Lower leg skin (tissue), 3 donors: ENCODE data around the gene MARVELD1.

ENCODE experiments used
- POLR2A ChIP-seq, 2 donors: fragments of 450-650 bp; IDR thresholded peaks; one replicate each; pipeline ENCODE4 v1.6.1; 2016 to 2017; ENCODE audit warnings: antibody characterized with exemption in 2 of 2, mild to moderate bottlenecking in 1 of 2, moderate library complexity in 1 of 2
- TF ChIP-seq, protein P1 (sequence below), 3 donors: fragments of 450-650 bp; IDR thresholded peaks; one replicate each; pipeline ENCODE4 v1.5.1; 2016; ENCODE audit warnings: antibody characterized with exemption in 3 of 3, mild to moderate bottlenecking in 3 of 3, moderate library complexity in 2 of 3

DNA sequence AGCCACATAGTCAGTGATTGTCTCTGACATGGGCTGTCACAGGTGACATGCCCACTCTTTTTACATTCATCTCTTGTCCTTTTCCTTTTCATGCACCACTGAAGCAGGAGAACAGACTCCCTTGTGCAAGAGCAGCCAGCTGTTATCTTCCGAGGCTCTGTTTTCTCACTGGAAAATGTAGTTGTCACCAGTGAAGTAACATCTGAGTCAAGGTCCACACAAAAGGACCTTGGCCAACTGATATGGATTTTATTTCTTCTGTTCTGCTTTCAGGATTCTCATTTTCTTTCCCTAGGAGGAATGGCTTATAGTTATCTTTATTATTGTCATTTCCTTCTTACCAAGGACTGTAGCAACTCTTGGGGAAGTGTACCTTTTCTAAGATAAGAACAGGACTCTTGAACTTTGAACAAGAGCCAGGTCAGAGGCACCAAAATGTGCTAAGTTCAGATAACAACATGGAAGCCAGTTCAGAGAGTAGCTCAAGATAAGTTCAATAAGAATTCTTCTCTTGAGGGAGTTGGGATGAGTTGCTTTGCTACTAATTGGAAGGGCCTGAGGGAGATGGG lies 49.2 kb upstream of the MARVELD1 start:
- TF ChIP-seq, protein P1, sequence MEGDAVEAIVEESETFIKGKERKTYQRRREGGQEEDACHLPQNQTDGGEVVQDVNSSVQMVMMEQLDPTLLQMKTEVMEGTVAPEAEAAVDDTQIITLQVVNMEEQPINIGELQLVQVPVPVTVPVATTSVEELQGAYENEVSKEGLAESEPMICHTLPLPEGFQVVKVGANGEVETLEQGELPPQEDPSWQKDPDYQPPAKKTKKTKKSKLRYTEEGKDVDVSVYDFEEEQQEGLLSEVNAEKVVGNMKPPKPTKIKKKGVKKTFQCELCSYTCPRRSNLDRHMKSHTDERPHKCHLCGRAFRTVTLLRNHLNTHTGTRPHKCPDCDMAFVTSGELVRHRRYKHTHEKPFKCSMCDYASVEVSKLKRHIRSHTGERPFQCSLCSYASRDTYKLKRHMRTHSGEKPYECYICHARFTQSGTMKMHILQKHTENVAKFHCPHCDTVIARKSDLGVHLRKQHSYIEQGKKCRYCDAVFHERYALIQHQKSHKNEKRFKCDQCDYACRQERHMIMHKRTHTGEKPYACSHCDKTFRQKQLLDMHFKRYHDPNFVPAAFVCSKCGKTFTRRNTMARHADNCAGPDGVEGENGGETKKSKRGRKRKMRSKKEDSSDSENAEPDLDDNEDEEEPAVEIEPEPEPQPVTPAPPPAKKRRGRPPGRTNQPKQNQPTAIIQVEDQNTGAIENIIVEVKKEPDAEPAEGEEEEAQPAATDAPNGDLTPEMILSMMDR (IDR thresholded peaks at IDR 0.05) = no peak
- no peak for TF ChIP-seq POLR2A (IDR thresholded peaks at IDR 0.05)
